AG09309 (cell line): ENCODE results near the gene C6orf136.

Experiments used
- DNase-seq: peaks from one replicate; pipeline ENCODE4 v3.0.0-alpha.2; 2010; ENCODE audit warnings: low read depth
- H3K4me3 ChIP-seq: 2 replicates; pipeline ENCODE4 v1.5.1; 2011; ENCODE audit warnings: mild to moderate bottlenecking, low read depth, low read length, moderate library complexity; ENCODE audit not compliant: control insufficient read depth
- CTCF ChIP-seq: IDR thresholded peaks from 2 replicates; pipeline ENCODE4 v1.5.1; 2011; ENCODE audit warnings: mild to moderate bottlenecking, low read depth, low read length, inconsistent platforms; ENCODE audit not compliant: insufficient read depth, control insufficient read depth; ENCODE audit errors: missing control alignments

The C6orf136 gene

GRCh38 chr6:30615958-30616810 lies 30.7 kb upstream of the C6orf136 start:
- peak overlapping the region; percentile 95 for H3K4me3 ChIP-seq
- TF ChIP-seq CTCF: no peak
- DNase-seq: no peak

- peak within 1 kb of the TSS; percentile 95 for H3K4me3 ChIP-seq
- TF ChIP-seq CTCF: no peak
- peak; percentile 100 for DNase-seq
Observed at GRCh38 chr6:30616811-30617564, 29.9 kb upstream of the C6orf136 start, which contains the start of gene PPP1R10. Gene PPP1R10 (minus strand): TSS chr6:30617243. CDS start chr6:30609944, 7,299 bp downstream.

- peak; percentile 96 for DNase-seq
- H3K4me3 ChIP-seq: peak within 1 kb of the TSS; percentile 95
- TF ChIP-seq CTCF: no peak
Observed at GRCh38 chr6:30617565-30618269, 29.2 kb upstream of the C6orf136 start, which contains the start of gene MRPS18B. Gene MRPS18B (plus strand): TSS chr6:30617840. CDS start chr6:30617866, 26 bp downstream.

GRCh38 chr6:30618270-30618797 lies 28.6 kb upstream of the C6orf136 start:
- TF ChIP-seq CTCF: no peak
- DNase-seq: no peak
- peak overlapping the region; percentile 58 for H3K4me3 ChIP-seq

- no peak for DNase-seq
- H3K4me3 ChIP-seq: no peak overlapping the region
- no peak for TF ChIP-seq CTCF
Observed at GRCh38 chr6:30619561-30619960, 27.4 kb upstream of the C6orf136 start.

GRCh38 chr6:30625511-30625910 lies 21.4 kb upstream of the C6orf136 start:
- DNase-seq: no peak
- no peak for TF ChIP-seq CTCF
- no peak overlapping the region for H3K4me3 ChIP-seq
